H9 (cell line): ENCODE measurements around the gene CDY2A. TPM values are rescaled to one million over a fixed set of nuclear protein-coding genes. Genes with fewer than 3 reads are reported as not detected.
"Not testable (repeated sequence)": the region's sequence is repeated elsewhere in the genome, so short reads cannot be mapped to it uniquely, and the experiment has no call there.

Experiments
- DNase-seq: peaks from one replicate; pipeline ENCODE4 v3.0.0-alpha.2; 2017
- H2AFZ ChIP-seq: one replicate; pipeline ENCODE4 v1.6.1; 2013; ENCODE audit warnings: mild to moderate bottlenecking, low read length, control low read depth, moderate library complexity
- H2AK5ac ChIP-seq: 2 replicates; pipeline ENCODE4 v1.6.1; 2013; ENCODE audit warnings: low read length, control low read depth, mixed read lengths; ENCODE audit not compliant: insufficient read length
- H2BK120ac ChIP-seq: one replicate; pipeline ENCODE4 v1.6.1; 2013; ENCODE audit warnings: low read depth, mild to moderate bottlenecking, low read length, control low read depth, inconsistent platforms; ENCODE audit not compliant: poor library complexity, severe bottlenecking
- H2BK12ac ChIP-seq: 2 replicates; pipeline ENCODE4 v1.6.1; 2013; ENCODE audit warnings: low read length, control low read depth, mixed read lengths, low read depth; ENCODE audit not compliant: insufficient read length
- H2BK15ac ChIP-seq: 2 replicates; pipeline ENCODE4 v1.6.1; 2013; ENCODE audit warnings: low read depth, low read length, control low read depth
- H2BK20ac ChIP-seq: one replicate; pipeline ENCODE4 v1.6.1; 2013; ENCODE audit warnings: low read depth, mild to moderate bottlenecking, low read length, control low read depth, inconsistent platforms; ENCODE audit not compliant: poor library complexity, severe bottlenecking
- H2BK5ac ChIP-seq: 2 replicates; pipeline ENCODE4 v1.6.1; 2013; ENCODE audit warnings: low read length, control low read depth, mixed read lengths; ENCODE audit not compliant: insufficient read length
- H3K14ac ChIP-seq: 2 replicates; pipeline ENCODE4 v1.6.1; 2013; ENCODE audit warnings: low read length, control low read depth; ENCODE audit not compliant: insufficient read depth
- H3K18ac ChIP-seq: 2 replicates; pipeline ENCODE4 v1.6.1; 2013; ENCODE audit warnings: low read depth, mild to moderate bottlenecking, mixed read lengths, low read length, control low read depth; ENCODE audit not compliant: insufficient read length
- H3K23ac ChIP-seq: 2 replicates; pipeline ENCODE4 v1.6.1; 2013; ENCODE audit warnings: low read length, control low read depth, mixed read lengths, low read depth; ENCODE audit not compliant: insufficient read length
- H3K23me2 ChIP-seq: 2 replicates; pipeline ENCODE4 v1.6.1; 2013; ENCODE audit warnings: low read depth, mild to moderate bottlenecking, mixed read lengths, low read length, control low read depth; ENCODE audit not compliant: insufficient read length, poor library complexity, severe bottlenecking
- H3K27ac ChIP-seq: 2 replicates; pipeline ENCODE4 v1.5.1; 2013; ENCODE audit warnings: low read length, control low read depth, mixed read lengths, low read depth; ENCODE audit not compliant: insufficient read length
- H3K27me3 ChIP-seq: 2 replicates; pipeline ENCODE4 v1.6.1; 2013; ENCODE audit warnings: low read length, control low read depth, inconsistent platforms; ENCODE audit not compliant: insufficient read depth
- H3K4ac ChIP-seq: 2 replicates; pipeline ENCODE4 v1.6.1; 2013; ENCODE audit warnings: low read depth, mild to moderate bottlenecking, control low read depth, inconsistent platforms, low read length, moderate library complexity
- H3K4me1 ChIP-seq: 2 replicates; pipeline ENCODE4 v1.6.1; 2013; ENCODE audit warnings: low read length, control low read depth, inconsistent platforms; ENCODE audit not compliant: insufficient read depth
- H3K4me2 ChIP-seq: 2 replicates; pipeline ENCODE4 v1.6.1; 2013; ENCODE audit warnings: low read length, control low read depth, mixed read lengths; ENCODE audit not compliant: insufficient read length, insufficient read depth
- H3K56ac ChIP-seq: 2 replicates; pipeline ENCODE4 v1.6.1; 2013; ENCODE audit warnings: low read depth, mild to moderate bottlenecking, mixed read lengths, low read length, control low read depth; ENCODE audit not compliant: insufficient read length
- H3K79me1 ChIP-seq: 2 replicates; pipeline ENCODE4 v1.6.1; 2013; ENCODE audit warnings: low read depth, mild to moderate bottlenecking, moderate library complexity, low read length, control low read depth, inconsistent platforms; ENCODE audit not compliant: insufficient read depth, poor library complexity, severe bottlenecking
- H3K79me2 ChIP-seq: 2 replicates; pipeline ENCODE4 v1.6.1; 2013; ENCODE audit warnings: low read length, control low read depth, inconsistent platforms; ENCODE audit not compliant: insufficient read depth
- H3K9ac ChIP-seq: 2 replicates; pipeline ENCODE4 v1.6.1; 2013; ENCODE audit warnings: low read length, control low read depth, mixed read lengths; ENCODE audit not compliant: insufficient read length; ENCODE audit errors: extremely low read depth
- H3K9me3 ChIP-seq: one replicate; pipeline ENCODE4 v1.6.1; 2013; ENCODE audit warnings: low read depth, low read length, inconsistent platforms; ENCODE audit not compliant: control insufficient read depth
- H3T11ph ChIP-seq: one replicate; pipeline ENCODE4 v1.6.1; 2013; ENCODE audit warnings: mild to moderate bottlenecking, low read length, control low read depth, inconsistent platforms
- H4K20me1 ChIP-seq: one replicate; pipeline ENCODE4 v1.6.1; 2013; ENCODE audit not compliant: control insufficient read depth, insufficient read length, insufficient read depth
- H4K5ac ChIP-seq: 2 replicates; pipeline ENCODE4 v1.6.1; 2013; ENCODE audit warnings: low read depth, mild to moderate bottlenecking, mixed read lengths, low read length, control low read depth; ENCODE audit not compliant: insufficient read length
- H4K8ac ChIP-seq: replicated peaks from 2 replicates; pipeline ENCODE4 v1.6.1; 2013; ENCODE audit warnings: low read length, control low read depth, mixed read lengths, low read depth; ENCODE audit not compliant: insufficient read length
- H4K91ac ChIP-seq: 2 replicates; pipeline ENCODE4 v1.6.1; 2013; ENCODE audit warnings: low read depth, mild to moderate bottlenecking, moderate library complexity, mixed read lengths, low read length, control low read depth; ENCODE audit not compliant: insufficient read length
- H3K27ac Mint-ChIP-seq, 3 experiments: 2 replicates in 2 of 3; 3 replicates in 1 of 3; pipeline ENCODE4 v1.8.0; 2020 to 2021; ENCODE audit warnings: mixed read lengths in 3 of 3, mild to moderate bottlenecking in 1 of 3, moderate library complexity in 1 of 3
- H3K27me3 Mint-ChIP-seq: 2 replicates; pipeline ENCODE4 v1.8.0; 2021; ENCODE audit warnings: low read depth, mild to moderate bottlenecking, moderate library complexity, mixed read lengths
- H3K36me3 Mint-ChIP-seq, 3 experiments: 2 replicates in 2 of 3; 3 replicates in 1 of 3; pipeline ENCODE4 v1.8.0; 2020 to 2021; ENCODE audit warnings: low read depth in 3 of 3, mixed read lengths in 3 of 3; ENCODE audit not compliant: insufficient read depth in 1 of 3
- H3K4me1 Mint-ChIP-seq, 2 experiments: 2 replicates each; pipeline ENCODE4 v1.8.0; 2020; ENCODE audit warnings: mixed read lengths in 2 of 2
- H3K4me3 Mint-ChIP-seq, 2 experiments: 2 replicates in 1 of 2; 3 replicates in 1 of 2; pipeline ENCODE4 v1.8.0; 2020 to 2021; ENCODE audit warnings: mild to moderate bottlenecking in 2 of 2, mixed read lengths in 2 of 2, moderate library complexity in 1 of 2
- H3K9me3 Mint-ChIP-seq, 2 experiments: 2 replicates in 1 of 2; 3 replicates in 1 of 2; pipeline ENCODE4 v1.8.0; 2020; ENCODE audit warnings: mild to moderate bottlenecking in 2 of 2, mixed read lengths in 2 of 2, moderate library complexity in 1 of 2
- WGBS: extraction: QIAGEN DNeasy Blood & Tissue Kit; methylation state at CpG from one replicate; pipeline ENCODE4 v1.1.7; 2013; ENCODE audit warnings: missing lambda C conversion rate, low lambda C conversion rate, mixed read lengths; ENCODE audit not compliant: insufficient read length; ENCODE audit errors: extremely low coverage; 5-methylcytosine and 5-hydroxymethylcytosine counted together
- total RNA-seq: library from RNA; stranded (reverse); gene quantifications from 2 replicates; pipeline ENCODE4 v1.2.1, GENCODE V29; 2021

CDY2A gene
- total RNA-seq, 1 experiment from 2014 or later, result not detected

DNA sequence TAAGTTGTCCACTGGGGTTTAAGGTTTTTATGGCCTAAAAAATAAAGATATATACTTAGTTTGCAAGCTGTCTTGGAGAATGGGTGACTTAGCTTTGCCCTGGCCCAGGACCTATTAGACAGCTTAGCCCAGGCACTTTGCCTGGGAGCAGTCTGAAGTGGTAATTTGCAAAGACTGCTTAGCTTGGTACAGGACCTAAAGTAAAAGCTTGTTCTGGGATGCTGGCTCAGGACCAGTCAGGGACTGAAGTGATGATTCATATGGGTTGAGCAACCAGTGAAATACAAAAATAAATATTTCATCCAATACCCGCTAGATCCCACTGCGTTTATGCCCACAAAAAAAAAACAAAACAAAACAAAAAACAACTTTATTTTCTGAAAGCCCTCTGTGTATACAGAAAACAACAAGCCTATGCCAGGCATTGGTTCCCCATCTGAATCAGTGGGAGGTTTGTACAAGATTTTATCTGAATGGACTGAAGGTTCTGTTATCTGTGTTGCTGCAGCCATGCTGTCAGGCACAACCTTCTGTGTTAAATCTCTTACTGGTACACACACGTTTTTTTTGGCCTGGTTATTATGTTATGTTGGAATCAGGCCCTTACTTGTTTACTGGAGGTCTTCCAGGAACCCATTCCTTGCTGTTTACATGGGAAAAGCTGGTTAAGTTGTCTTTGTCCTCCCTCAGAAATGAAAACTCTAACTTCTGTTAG lies 8.7 kb downstream of the CDY2A start:
- not testable (repeated sequence) for H3K9me3 Mint-ChIP-seq, H3K4me1 ChIP-seq, H3K18ac ChIP-seq, H2BK12ac ChIP-seq, H2AFZ ChIP-seq, H3K23ac ChIP-seq, H2BK20ac ChIP-seq, H3K27ac ChIP-seq, H3K4me2 ChIP-seq, H3K9ac ChIP-seq, H2BK120ac ChIP-seq, H2BK5ac ChIP-seq, H4K91ac ChIP-seq, H3K36me3 Mint-ChIP-seq, H3K79me2 ChIP-seq, H4K8ac ChIP-seq, H3K23me2 ChIP-seq, H3K27me3 ChIP-seq, H3K79me1 ChIP-seq, H4K20me1 ChIP-seq, H3K14ac ChIP-seq, H2BK15ac ChIP-seq, H3T11ph ChIP-seq, H3K27me3 Mint-ChIP-seq, DNase-seq, H2AK5ac ChIP-seq, H3K9me3 ChIP-seq, H3K4me1 Mint-ChIP-seq, H3K4ac ChIP-seq, H3K4me3 Mint-ChIP-seq, H3K56ac ChIP-seq, H4K5ac ChIP-seq, H3K27ac Mint-ChIP-seq
- WGBS, result no CpG with 5 or more reads among the region's 3 CpGs

DNA sequence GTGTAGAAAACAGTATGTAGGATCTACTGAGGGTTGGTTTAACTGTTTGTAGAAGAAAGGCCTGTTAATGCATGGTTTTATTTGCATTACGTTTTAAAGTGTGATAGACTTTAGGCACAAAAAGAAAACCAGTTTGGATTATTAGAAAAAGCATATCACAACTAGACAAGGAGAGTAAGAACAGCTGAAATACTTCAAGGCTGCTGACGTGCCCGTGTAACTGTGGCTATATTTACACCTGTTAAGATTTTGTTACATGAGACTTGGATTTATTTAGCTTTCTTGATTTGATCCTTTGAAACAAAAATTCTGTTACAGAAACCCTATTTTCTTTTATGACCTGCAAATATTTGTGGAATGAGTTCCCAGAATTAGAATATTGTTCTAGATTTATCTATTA lies 9.3 kb downstream of the CDY2A start:
- not testable (repeated sequence) for H3K27me3 Mint-ChIP-seq, H3K9me3 ChIP-seq

More for the DNA sequence above, 9.3 kb downstream of the CDY2A start:
- not testable (repeated sequence) for H4K5ac ChIP-seq, H3K4ac ChIP-seq, H2AK5ac ChIP-seq, H3K4me1 Mint-ChIP-seq, DNase-seq, H3K27ac Mint-ChIP-seq, H3K36me3 Mint-ChIP-seq, H3K56ac ChIP-seq, H2BK20ac ChIP-seq, H3K23me2 ChIP-seq, H3K79me1 ChIP-seq, H3K14ac ChIP-seq, H3K4me1 ChIP-seq, H2BK120ac ChIP-seq, H3K9me3 Mint-ChIP-seq, H3T11ph ChIP-seq, H3K18ac ChIP-seq, H3K27ac ChIP-seq, H3K4me2 ChIP-seq, H3K27me3 ChIP-seq, H3K9ac ChIP-seq, H4K91ac ChIP-seq, H3K79me2 ChIP-seq, H2BK12ac ChIP-seq, H4K8ac ChIP-seq, H2BK5ac ChIP-seq, H3K4me3 Mint-ChIP-seq, H2AFZ ChIP-seq, H4K20me1 ChIP-seq, H2BK15ac ChIP-seq, H3K23ac ChIP-seq
- WGBS, result no CpG with 5 or more reads among the region's 3 CpGs
